ENCODE measurements around the gene CCDC127.
"Not testable (repeated sequence)": the region's sequence is repeated elsewhere in the genome, so short reads cannot be mapped to it uniquely, and the experiment has no call there.

The CCDC127 gene

GRCh38 chr5:200985-201384 lies 17.0 kb downstream of the CCDC127 start:
- no peak for TF ChIP-seq CTCF (IDR thresholded peaks at IDR 0.05; ENCODE audit: low read depth, low read length)
- Histone ChIP-seq H3K36me3 (peaks cover 38% of the 10 kb centered on the region), H3K27ac (no peak overlapping the region), H3K9me3 (ENCODE audit: severe bottlenecking) (no peaks in the 10 kb centered on the region), H3K27me3 (ENCODE audit: insufficient read depth, low read depth, severe bottlenecking) (no peaks in the 10 kb centered on the region), H3K4me3 (ENCODE audit: low read depth, low read length) (no peak overlapping the region)
- no peak for DNase-seq

- Histone ChIP-seq H3K36me3 (peaks cover 29% of the 10 kb centered on the region), H3K9me3 (ENCODE audit: severe bottlenecking) (no peaks in the 10 kb centered on the region), H3K27ac (no peak overlapping the region), H3K4me3 (ENCODE audit: low read depth, low read length) (no peak overlapping the region), H3K27me3 (ENCODE audit: insufficient read depth, low read depth, severe bottlenecking) (no peaks in the 10 kb centered on the region)
- no peak for TF ChIP-seq CTCF (IDR thresholded peaks at IDR 0.05; ENCODE audit: low read depth, low read length)
- no peak for DNase-seq
Measured at GRCh38 chr5:199950-200645, 17.9 kb downstream of the CCDC127 start.

DNA sequence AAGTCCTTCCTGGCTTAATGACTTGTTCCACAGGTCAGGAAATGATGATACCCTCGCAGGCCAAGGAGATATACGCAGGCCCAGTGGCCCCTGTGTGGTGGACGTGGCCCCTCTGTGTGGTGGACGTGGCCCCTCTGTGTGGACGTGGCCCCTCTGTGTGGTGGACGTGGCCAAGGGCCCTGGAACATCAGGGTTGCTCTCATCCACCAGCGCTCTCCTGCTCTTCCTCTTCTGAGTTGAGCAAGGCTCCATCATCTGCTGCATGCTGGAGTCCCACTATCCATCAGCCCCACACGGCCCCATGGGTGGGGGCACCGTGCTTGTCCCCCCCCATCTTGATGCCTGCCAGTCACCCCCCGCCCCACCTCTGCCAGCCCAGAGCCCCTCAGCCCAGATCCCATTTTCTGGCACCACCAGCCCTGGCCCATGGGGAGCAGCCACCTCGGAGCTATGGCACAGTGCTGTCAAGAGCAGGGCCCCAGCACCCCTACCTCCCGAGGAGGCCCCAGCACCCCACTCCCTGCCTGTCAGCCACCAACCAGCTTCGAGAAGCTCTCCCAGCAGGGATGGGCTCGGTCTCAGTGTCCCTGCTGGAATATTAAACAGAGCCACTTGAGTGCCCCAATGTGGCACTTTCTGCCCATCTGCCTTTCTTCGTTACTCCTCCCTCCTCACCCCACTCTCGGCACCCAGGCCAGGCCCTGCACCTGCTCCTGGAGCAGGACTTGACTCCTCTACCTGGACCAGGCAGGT lies 18.6 kb downstream of the CCDC127 start:
- H3K27me3 ChIP-seq (ENCODE audit: insufficient read depth, low read depth, severe bottlenecking), result no peaks in the 10 kb centered on the region
- TF ChIP-seq CTCF (IDR thresholded peaks at IDR 0.05; ENCODE audit: low read depth, low read length), result no peak
- H3K9me3 ChIP-seq (ENCODE audit: severe bottlenecking), result no peaks in the 10 kb centered on the region
- peaks cover 24% of the 10 kb centered on the region for H3K36me3 ChIP-seq
- no peak overlapping the region for H3K27ac ChIP-seq
- no peak overlapping the region for H3K4me3 ChIP-seq (ENCODE audit: low read depth, low read length)
- no peak for DNase-seq

DNA sequence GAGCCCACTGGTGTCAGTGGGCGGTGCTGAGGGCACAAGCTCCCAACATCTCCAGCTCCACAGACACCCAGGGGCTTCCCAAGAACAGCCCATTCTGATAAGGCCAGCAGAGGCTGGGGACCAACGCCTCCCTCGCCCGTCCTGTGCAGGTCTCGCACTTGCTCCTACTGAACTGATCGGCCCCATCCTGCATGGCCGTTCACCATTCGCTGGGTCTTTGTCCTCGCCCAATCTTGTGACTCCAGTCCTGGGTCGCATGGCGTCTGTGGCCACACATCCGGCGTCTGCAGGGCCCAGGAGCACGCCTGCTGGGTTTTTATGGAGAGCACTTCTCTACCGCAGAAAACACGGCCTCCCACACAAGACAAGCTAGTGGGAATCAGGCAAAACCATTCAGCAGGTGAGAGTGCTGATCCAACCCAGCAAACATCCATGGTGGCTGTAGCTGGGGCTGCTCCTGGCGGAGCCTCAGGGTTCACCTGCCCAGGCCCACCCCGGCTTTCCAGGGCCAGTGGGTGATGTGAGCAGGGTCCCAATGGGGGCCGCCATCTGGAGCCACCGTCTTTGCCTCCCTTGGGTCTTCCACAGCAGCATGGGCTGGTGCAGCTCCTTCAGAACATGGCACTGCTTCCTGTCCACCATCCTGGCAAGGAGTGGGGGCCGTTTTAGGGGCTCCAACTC lies 19.3 kb downstream of the CCDC127 start:
- Histone ChIP-seq H3K4me3 (ENCODE audit: low read depth, low read length) (no peak overlapping the region), H3K27me3 (ENCODE audit: insufficient read depth, low read depth, severe bottlenecking) (no peaks in the 10 kb centered on the region), H3K27ac (no peak overlapping the region), H3K9me3 (ENCODE audit: severe bottlenecking) (no peaks in the 10 kb centered on the region), H3K36me3 (peaks cover 17% of the 10 kb centered on the region)
- no peak for TF ChIP-seq CTCF (IDR thresholded peaks at IDR 0.05; ENCODE audit: low read depth, low read length)
- DNase-seq, result no peak

DNA sequence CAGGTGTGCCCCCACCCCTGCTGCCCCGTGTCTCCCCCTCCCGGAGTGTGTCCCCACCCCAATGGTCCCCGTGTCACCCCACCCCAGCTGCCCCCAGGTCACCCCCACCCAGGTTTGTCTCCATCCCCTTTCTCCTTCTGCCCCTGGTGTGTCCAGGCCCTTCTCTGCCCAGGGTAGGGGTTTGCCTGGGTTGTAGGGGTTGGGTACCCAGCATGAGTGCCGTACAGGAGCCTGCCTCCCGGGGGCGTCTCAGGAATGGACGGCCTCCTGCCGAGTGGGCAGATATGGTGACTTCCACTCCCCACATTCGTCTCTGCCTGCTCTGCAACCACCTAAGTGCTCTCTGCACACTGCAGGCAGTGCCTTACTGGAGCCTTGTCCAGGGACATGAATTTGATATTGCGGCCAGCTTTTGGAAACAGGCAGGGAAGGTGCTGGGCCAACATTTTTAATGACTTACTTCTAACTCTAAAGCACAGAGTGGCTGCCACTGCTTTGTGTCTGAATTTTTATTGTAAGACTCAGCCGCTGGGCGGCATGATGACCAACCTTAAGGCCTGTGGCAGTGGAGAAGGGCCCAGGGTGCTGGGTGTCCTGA lies 20.0 kb downstream of the CCDC127 start:
- Histone ChIP-seq H3K9me3 (ENCODE audit: severe bottlenecking) (no peaks in the 10 kb centered on the region), H3K4me3 (ENCODE audit: low read depth, low read length) (no peak overlapping the region), H3K27ac (no peak overlapping the region), H3K36me3 (peaks cover 11% of the 10 kb centered on the region; the same call in 1 of the 2 replicates), H3K27me3 (ENCODE audit: insufficient read depth, low read depth, severe bottlenecking) (no peaks in the 10 kb centered on the region)
- no peak for DNase-seq
- TF ChIP-seq CTCF (IDR thresholded peaks at IDR 0.05; ENCODE audit: low read depth, low read length), result no peak

DNA sequence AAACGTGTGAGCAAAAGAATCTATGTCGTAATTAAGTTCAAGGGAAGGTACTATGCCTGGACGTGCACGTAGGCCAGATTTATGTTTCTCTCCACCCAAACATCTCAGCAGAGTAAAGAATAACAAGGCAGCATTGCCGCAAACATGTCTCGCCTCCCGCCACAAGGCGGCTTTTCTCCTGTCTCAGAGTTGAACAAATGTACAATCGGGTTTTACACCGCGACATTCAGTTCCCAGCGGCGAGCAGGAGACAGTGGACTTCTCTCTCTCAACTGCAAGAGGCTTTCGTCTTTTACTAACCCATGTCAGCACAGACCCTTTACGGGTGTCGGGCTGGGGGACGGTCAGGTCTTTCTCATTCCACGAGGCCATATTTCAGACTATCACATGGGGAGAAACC lies 20.9 kb downstream of the CCDC127 start:
- H3K27ac ChIP-seq; H3K9me3 ChIP-seq (ENCODE audit: severe bottlenecking); H3K4me3 ChIP-seq (ENCODE audit: low read depth, low read length); H3K27me3 ChIP-seq (ENCODE audit: insufficient read depth, low read depth, severe bottlenecking): not testable (repeated sequence)
- DNase-seq, result peak; percentile 13
- peaks cover 11% of the 10 kb centered on the region; the same call in 1 of the 2 replicates for H3K36me3 ChIP-seq
